ENCODE measurements around the gene CHEK2. TPM values are rescaled to one million over a fixed set of nuclear protein-coding genes. Genes with fewer than 3 reads are reported as not detected.

CHEK2 gene
- polyA plus RNA-seq, 3 donors, result 6.6 to 13.1 (median 7.8) TPM

- intact Hi-C loops (cut with micrococcal nuclease), result no loop called here
- WGBS (ENCODE audit: insufficient coverage), result 100% methylated on average over 1 of the region's 1 CpG
- no peaks in the 10 kb centered on the region for H3K9me3 ChIP-seq (replicated peaks in 1 of 2; ENCODE audit: control insufficient read depth in 1 of 2, insufficient read depth in 1 of 2, low read length in 2 of 2)
- Mint-ChIP-seq H3K9me3 (no peaks in the 10 kb centered on the region), H3K27ac (peak overlapping the region in 1 of 7 donors; percentile 25), H3K36me3 (peaks cover 52 to 72% of the 10 kb centered on the region in 2 donors), H3K4me1 (no peaks in the 10 kb centered on the region), H3K27me3 (ENCODE audit: low read depth in 3 of 3) (peaks cover 0 to 2% (median 0%) of the 10 kb centered on the region in 3 donors), H3K4me3 (no peak overlapping the region)
- no peak for DNase-seq
- no peaks in the 10 kb centered on the region for H3K27me3 ChIP-seq (ENCODE audit: control insufficient read depth in 2 of 2, insufficient read depth in 2 of 2, low read length in 2 of 2)
- no peaks in the 10 kb centered on the region for H3K4me1 ChIP-seq (ENCODE audit: control insufficient read depth in 1 of 2, insufficient read depth in 2 of 2, low read length in 2 of 2)
- no peak overlapping the region for H3K9ac ChIP-seq (ENCODE audit: insufficient read depth, low read length, poor library complexity, severe bottlenecking)
- H3K27ac ChIP-seq (ENCODE audit: low read depth in 1 of 2, low read length in 2 of 2), result no peak overlapping the region
- H2AFZ ChIP-seq (ENCODE audit: insufficient read depth, low read depth, low read length, poor library complexity, severe bottlenecking), result no peak overlapping the region
- no peak overlapping the region for H3K4me2 ChIP-seq (replicated peaks; ENCODE audit: extremely low read depth, low read length, poor library complexity, severe bottlenecking)
- H3K79me2 ChIP-seq (ENCODE audit: insufficient read depth, low read length), result peaks cover 68% of the 10 kb centered on the region
- H3K36me3 ChIP-seq (replicated peaks in 1 of 2; ENCODE audit: control insufficient read depth in 1 of 2, insufficient read depth in 2 of 2, low read length in 2 of 2), result peaks cover 42 to 86% of the 10 kb centered on the region in 2 donors
- peaks cover 72% of the 10 kb centered on the region for H4K20me1 ChIP-seq (ENCODE audit: insufficient read depth, low read length)
- H3K4me3 ChIP-seq (replicated peaks in 1 of 3; ENCODE audit: low read depth in 2 of 3, low read length in 3 of 3), result no peak overlapping the region
- TF ChIP-seq CTCF (IDR thresholded peaks at IDR 0.05), result no peak
Observed at GRCh38 chr22:28780296-28780695, 38.7 kb upstream of the CHEK2 start.

- Mint-ChIP-seq H3K4me1 (peaks cover under 1% of the 10 kb centered on the region), H3K27me3 (ENCODE audit: low read depth in 3 of 3) (peaks cover 0 to 3% (median 0%) of the 10 kb centered on the region in 3 donors), H3K27ac (no peak overlapping the region), H3K9me3 (no peaks in the 10 kb centered on the region), H3K4me3 (no peak overlapping the region), H3K36me3 (peaks cover 51 to 72% of the 10 kb centered on the region in 2 donors)
- Histone ChIP-seq H2AFZ (ENCODE audit: insufficient read depth, low read depth, low read length, poor library complexity, severe bottlenecking) (no peak overlapping the region), H3K27me3 (ENCODE audit: control insufficient read depth in 2 of 2, insufficient read depth in 2 of 2, low read length in 2 of 2) (no peaks in the 10 kb centered on the region), H3K79me2 (ENCODE audit: insufficient read depth, low read length) (peaks cover 73% of the 10 kb centered on the region), H4K20me1 (ENCODE audit: insufficient read depth, low read length) (peaks cover 76% of the 10 kb centered on the region), H3K9me3 (replicated peaks in 1 of 2; ENCODE audit: control insufficient read depth in 1 of 2, insufficient read depth in 1 of 2, low read length in 2 of 2) (no peaks in the 10 kb centered on the region), H3K4me2 (replicated peaks; ENCODE audit: extremely low read depth, low read length, poor library complexity, severe bottlenecking) (no peak overlapping the region), H3K36me3 (replicated peaks in 1 of 2; ENCODE audit: control insufficient read depth in 1 of 2, insufficient read depth in 2 of 2, low read length in 2 of 2) (peaks cover 40 to 86% of the 10 kb centered on the region in 2 donors), H3K4me1 (ENCODE audit: control insufficient read depth in 1 of 2, insufficient read depth in 2 of 2, low read length in 2 of 2) (peaks cover 0 to under 1% of the 10 kb centered on the region in 2 donors), H3K4me3 (replicated peaks in 1 of 3; ENCODE audit: low read depth in 2 of 3, low read length in 3 of 3) (no peak overlapping the region), H3K9ac (ENCODE audit: insufficient read depth, low read length, poor library complexity, severe bottlenecking) (no peak overlapping the region), H3K27ac (ENCODE audit: low read depth in 1 of 2, low read length in 2 of 2) (no peak overlapping the region)
- TF ChIP-seq CTCF (IDR thresholded peaks at IDR 0.05), result no peak
- DNase-seq, result no peak
- WGBS (ENCODE audit: insufficient coverage), result 95% methylated on average over 3 of the region's 5 CpGs
- intact Hi-C loops (cut with micrococcal nuclease), result loop anchor here (5.0 to 10.0 kb wide), 2 partner anchors 32 to 45 kb away; no protein-coding TSS in a partner anchor
Observed at GRCh38 chr22:28779833-28780232, 38.2 kb upstream of the CHEK2 start.
